ENCODE data around the gene ST3GAL4. TPM values are rescaled to one million over a fixed set of nuclear protein-coding genes. Genes with fewer than 3 reads are reported as not detected.
"Not testable (repeated sequence)": the region's sequence is repeated elsewhere in the genome, so short reads cannot be mapped to it uniquely, and the experiment has no call there.

The ST3GAL4 gene
- total RNA-seq, 1 donor from 2014 or later, result 15.9 TPM

GRCh38 chr11:126346586-126346940 lies 8.9 kb upstream of the ST3GAL4 start:
- no peak for TF ChIP-seq CTCF (conservative IDR thresholded peaks at IDR 0.05; ENCODE audit: low read depth, low read length)
- H3K4me3 ChIP-seq (ENCODE audit: low read depth, low read length), result no peak overlapping the region
- no peak for DNase-seq (ENCODE audit: low read depth)

- DNase-seq (ENCODE audit: low read depth); H3K4me3 ChIP-seq (ENCODE audit: low read depth, low read length): not testable (repeated sequence)
These were observed 8.5 kb upstream of the ST3GAL4 start for GRCh38 chr11:126346946-126347345.

GRCh38 chr11:126347751-126348668 lies 7.5 kb upstream of the ST3GAL4 start:
- no peak for TF ChIP-seq CTCF (conservative IDR thresholded peaks at IDR 0.05; ENCODE audit: low read depth, low read length)
- no peak for DNase-seq (ENCODE audit: low read depth)
- H3K4me3 ChIP-seq (ENCODE audit: low read depth, low read length), result no peak overlapping the region

GRCh38 chr11:126348806-126349582 lies 6.5 kb upstream of the ST3GAL4 start:
- no peak overlapping the region for H3K4me3 ChIP-seq (ENCODE audit: low read depth, low read length)
- DNase-seq (ENCODE audit: low read depth), result no peak
- TF ChIP-seq CTCF (conservative IDR thresholded peaks at IDR 0.05; ENCODE audit: low read depth, low read length), result no peak

GRCh38 chr11:126350836-126351235 lies 4.7 kb upstream of the ST3GAL4 start:
- no peak for DNase-seq (ENCODE audit: low read depth)
- H3K4me3 ChIP-seq (ENCODE audit: low read depth, low read length), result no peak overlapping the region
- TF ChIP-seq CTCF (conservative IDR thresholded peaks at IDR 0.05; ENCODE audit: low read depth, low read length), result no peak

GRCh38 chr11:126352163-126352562 lies 3.3 kb upstream of the ST3GAL4 start:
- DNase-seq (ENCODE audit: low read depth), result no peak
- H3K4me3 ChIP-seq (ENCODE audit: low read depth, low read length), result no peak overlapping the region
- TF ChIP-seq CTCF (conservative IDR thresholded peaks at IDR 0.05; ENCODE audit: low read depth, low read length), result no peak

- no peak overlapping the region for H3K4me3 ChIP-seq (ENCODE audit: low read depth, low read length)
- DNase-seq (ENCODE audit: low read depth), result no peak
- no peak for TF ChIP-seq CTCF (conservative IDR thresholded peaks at IDR 0.05; ENCODE audit: low read depth, low read length)
These were observed 2.3 kb upstream of the ST3GAL4 start for GRCh38 chr11:126352934-126353801.
